ENCODE data around the gene FAM83B. TPM values are rescaled to one million over a fixed set of nuclear protein-coding genes. Genes with fewer than 3 reads are reported as not detected.
"Not testable (repeated sequence)": the region's sequence is repeated elsewhere in the genome, so short reads cannot be mapped to it uniquely, and the experiment has no call there.

FAM83B gene
- polyA plus RNA-seq, 3 donors, result 8.5 to 9.8 (median 9.2) TPM

GRCh38 chr6:54971825-54972224 is 125.3 kb downstream of the FAM83B start:
- no peak for DNase-seq (ENCODE audit: low read depth in 3 of 3, low spot score in 2 of 3)

GRCh38 chr6:54979161-54979560 is 132.6 kb downstream of the FAM83B start:
- DNase-seq (ENCODE audit: low read depth in 3 of 3, low spot score in 2 of 3), result not testable (repeated sequence)

GRCh38 chr6:54980511-54981275 is 134.1 kb downstream of the FAM83B start:
- DNase-seq (ENCODE audit: low read depth in 3 of 3, low spot score in 2 of 3), result no peak

GRCh38 chr6:54981276-54981609 is 134.7 kb downstream of the FAM83B start:
- DNase-seq (ENCODE audit: low read depth in 3 of 3, low spot score in 2 of 3), result no peak

- no peak for DNase-seq (ENCODE audit: low read depth in 3 of 3, low spot score in 2 of 3)
Measured at GRCh38 chr6:54981647-54982046, 135.1 kb downstream of the FAM83B start.

- DNase-seq (ENCODE audit: low read depth in 3 of 3, low spot score in 2 of 3), result no peak
Measured at GRCh38 chr6:54987633-54988290, 141.2 kb downstream of the FAM83B start.

- DNase-seq (ENCODE audit: low read depth in 3 of 3, low spot score in 2 of 3), result no peak
Measured at GRCh38 chr6:54988576-54988975, 142.0 kb downstream of the FAM83B start.

GRCh38 chr6:54990001-54990400 is 143.4 kb downstream of the FAM83B start:
- no peak for DNase-seq (ENCODE audit: low read depth in 3 of 3, low spot score in 2 of 3)
